OCI-LY7 (cell line): ENCODE data around the gene LRRFIP1. TPM values are rescaled to one million over a fixed set of nuclear protein-coding genes. Genes with fewer than 3 reads are reported as not detected.

Experiments
- BruUV-seq: library from RNA; stranded (reverse); fragments of 400-500 nt; replicated peaks from 2 replicates; lab custom pipeline; 2021; lab: Mats Ljungman, UMichigan
- CTCF ChIA-PET: fragments of 300-600 bp; sonication (Branson Sonifier 250); formaldehyde crosslinking; loops from one replicate; lab custom pipeline; 2022; ENCODE audit warnings: antibody characterized with exemption; ENCODE audit not compliant: unreplicated experiment; lab: Charles Lee
- POLR2A ChIA-PET: fragments of 300-600 bp; sonication (Branson Sonifier 250); formaldehyde crosslinking; loops from one replicate; lab custom pipeline; 2022; ENCODE audit warnings: antibody characterized with exemption; lab: Charles Lee
- DNase-seq: peaks from one replicate; pipeline ENCODE4 v3.0.0-alpha.2; 2015; ENCODE audit warnings: low spot score
- H2AFZ ChIP-seq: fragments of 200-600 bp; sonication (generic), shearing (Covaris generic); 2 replicates; pipeline ENCODE4 v1.6.1; 2014; ENCODE audit warnings: mild to moderate bottlenecking, antibody characterized with exemption, low read length, moderate library complexity
- H3K27ac ChIP-seq: fragments of 200-600 bp; sonication (generic); 2 replicates; pipeline ENCODE4 v1.5.1; 2014; ENCODE audit warnings: mixed run types, low read depth, mild to moderate bottlenecking, moderate library complexity, low read length, inconsistent platforms; ENCODE audit not compliant: poor library complexity, severe bottlenecking
- H3K36me3 ChIP-seq: fragments of 200-600 bp; sonication (generic); 2 replicates; pipeline ENCODE4 v1.6.1; 2014; ENCODE audit warnings: mild to moderate bottlenecking, antibody characterized with exemption, low read length, moderate library complexity, mixed read lengths; ENCODE audit not compliant: insufficient read depth
- H3K4me1 ChIP-seq: fragments of 200-600 bp; sonication (generic); 2 replicates; pipeline ENCODE4 v1.5.1; 2014; ENCODE audit warnings: mild to moderate bottlenecking, low read length; ENCODE audit not compliant: insufficient read depth, poor library complexity, severe bottlenecking
- H3K4me2 ChIP-seq: fragments of 200-600 bp; sonication (generic); 2 replicates; pipeline ENCODE4 v1.6.1; 2014; ENCODE audit warnings: mild to moderate bottlenecking, low read length
- H3K4me3 ChIP-seq: fragments of 200-600 bp; sonication (generic); 2 replicates; pipeline ENCODE4 v1.5.1; 2014; ENCODE audit warnings: mild to moderate bottlenecking, low read depth, low read length; ENCODE audit not compliant: poor library complexity, severe bottlenecking
- H3K79me2 ChIP-seq: fragments of 200-600 bp; sonication (generic); 2 replicates; pipeline ENCODE4 v1.6.1; 2016; ENCODE audit warnings: low read depth, mild to moderate bottlenecking, low read length, moderate library complexity, mixed read lengths; ENCODE audit not compliant: insufficient read depth
- H3K9me2 ChIP-seq: fragments of 200-600 bp; sonication (generic); 2 replicates; pipeline ENCODE4 v1.6.1; 2016; ENCODE audit warnings: mild to moderate bottlenecking, low read length, mixed read lengths; ENCODE audit not compliant: insufficient read depth
- H3K9me3 ChIP-seq: fragments of 200-600 bp; sonication (generic); 2 replicates; pipeline ENCODE4 v1.6.1; 2014; ENCODE audit warnings: mild to moderate bottlenecking, mixed run types, low read length, mixed read lengths
- H4K20me1 ChIP-seq: fragments of 200-600 bp; sonication (generic); 2 replicates; pipeline ENCODE4 v1.6.1; 2014; ENCODE audit warnings: mild to moderate bottlenecking, antibody characterized with exemption, low read length, moderate library complexity, mixed read lengths; ENCODE audit not compliant: insufficient read depth
- CTCF ChIP-seq: fragments of 200-600 bp; sonication (generic); conservative IDR thresholded peaks from 2 replicates; pipeline ENCODE4 v1.5.1; 2014; ENCODE audit warnings: mild to moderate bottlenecking, antibody characterized with exemption, low read length, moderate library complexity, mixed read lengths
- EZH2phosphoT487 ChIP-seq: fragments of 200-600 bp; sonication (generic); IDR thresholded peaks from 2 replicates; pipeline ENCODE4 v1.6.1; 2018; ENCODE audit warnings: low read depth, borderline replicate concordance, mild to moderate bottlenecking, mixed run types, antibody characterized with exemption, low read length, moderate library complexity, mixed read lengths
- intact Hi-C: fragments of 100-400 bp; cut with micrococcal nuclease; formaldehyde crosslinking; loops from one replicate; pipeline ENCODE4 v1.10.0; 2022; ENCODE audit not compliant: unreplicated experiment
- total RNA-seq, 2 experiments: library from RNA; depleted of rRNA in 1 of 2; stranded (reverse); fragments of >200 nt in 1 of 2; shearing (Covaris generic) in 1 of 2; gene quantifications; 2 replicates each; pipeline ENCODE4 v1.2.3, GENCODE V29; 2014 to 2022

LRRFIP1 gene
- total RNA-seq, 2 experiments from 2014 or later = 95.7 to 216 TPM

- H2AFZ ChIP-seq = no peak overlapping the region
- H3K4me3 ChIP-seq = no peak overlapping the region
- peaks cover 9% of the 10 kb centered on the region; the same call in 1 of the 2 replicates for H4K20me1 ChIP-seq
- CTCF ChIA-PET = no interaction called here
- H3K9me3 ChIP-seq = no peaks in the 10 kb centered on the region
- peaks cover 73% of the 10 kb centered on the region for H3K36me3 ChIP-seq
- no peak overlapping the region for H3K27ac ChIP-seq
- no peak for TF ChIP-seq EZH2phosphoT487
- no peak for TF ChIP-seq CTCF
- peaks cover 52% of the 10 kb centered on the region; the same call in 1 of the 2 replicates for H3K79me2 ChIP-seq
- POLR2A ChIA-PET = interaction anchor here (0.6 to 1.1 kb wide), 4 partner anchors 21 to 60 kb away, joined by 3 to 9 read pairs (median 3); no protein-coding TSS in a partner anchor
- H3K9me2 ChIP-seq = no peaks in the 10 kb centered on the region
- no peak overlapping the region for H3K4me2 ChIP-seq
- no TSS peak for BruUV-seq
- no peak for DNase-seq
- intact Hi-C loops = no loop called here
- H3K4me1 ChIP-seq = no peaks in the 10 kb centered on the region
These were observed 106.4 kb downstream of the LRRFIP1 start for GRCh38 chr2:237733677-237734300.

GRCh38 chr2:237734905-237735623 is 107.7 kb downstream of the LRRFIP1 start:
- Histone ChIP-seq H3K4me3 (no peak overlapping the region), H3K36me3 (peaks cover 69% of the 10 kb centered on the region), H3K79me2 (peaks cover 50% of the 10 kb centered on the region; the same call in 1 of the 2 replicates), H2AFZ (no peak overlapping the region), H3K27ac (no peak overlapping the region), H3K4me2 (no peak overlapping the region), H3K9me3 (no peaks in the 10 kb centered on the region), H4K20me1 (peaks cover 9% of the 10 kb centered on the region; the same call in 1 of the 2 replicates), H3K4me1 (no peaks in the 10 kb centered on the region), H3K9me2 (no peaks in the 10 kb centered on the region)
- ChIA-PET CTCF (no interaction called here), POLR2A (interaction anchor here (1.0 kb wide), 1 partner anchor 32 kb away, joined by 3 read pairs; no protein-coding TSS in a partner anchor)
- intact Hi-C loops = no loop called here
- no TSS peak for BruUV-seq
- DNase-seq = no peak
- TF ChIP-seq CTCF (no peak), EZH2phosphoT487 (no peak)
